Measurements from ENCODE around the gene NOL4L.
"Not testable (repeated sequence)": the region's sequence is repeated elsewhere in the genome, so short reads cannot be mapped to it uniquely, and the experiment has no call there.

NOL4L gene

GRCh38 chr20:32606107-32606506 is 21.0 kb upstream of the NOL4L start:
- Histone ChIP-seq H3K27ac (ENCODE audit: low read depth, low read length) (no peak overlapping the region), H3K9ac (ENCODE audit: low read depth, low read length) (no peak overlapping the region), H3K4me3 (ENCODE audit: low read depth, low read length) (no peak overlapping the region), H3K27me3 (ENCODE audit: control insufficient read depth, insufficient read depth, low read length) (peaks cover 13% of the 10 kb centered on the region), H3K36me3 (ENCODE audit: control insufficient read depth, insufficient read depth, low read length) (no peaks in the 10 kb centered on the region), H3K9me3 (ENCODE audit: control insufficient read depth, insufficient read depth, low read length) (no peaks in the 10 kb centered on the region), H3K4me1 (ENCODE audit: control insufficient read depth, insufficient read depth, low read length) (peaks cover 12% of the 10 kb centered on the region; the same call in 1 of the 2 replicates)

DNA sequence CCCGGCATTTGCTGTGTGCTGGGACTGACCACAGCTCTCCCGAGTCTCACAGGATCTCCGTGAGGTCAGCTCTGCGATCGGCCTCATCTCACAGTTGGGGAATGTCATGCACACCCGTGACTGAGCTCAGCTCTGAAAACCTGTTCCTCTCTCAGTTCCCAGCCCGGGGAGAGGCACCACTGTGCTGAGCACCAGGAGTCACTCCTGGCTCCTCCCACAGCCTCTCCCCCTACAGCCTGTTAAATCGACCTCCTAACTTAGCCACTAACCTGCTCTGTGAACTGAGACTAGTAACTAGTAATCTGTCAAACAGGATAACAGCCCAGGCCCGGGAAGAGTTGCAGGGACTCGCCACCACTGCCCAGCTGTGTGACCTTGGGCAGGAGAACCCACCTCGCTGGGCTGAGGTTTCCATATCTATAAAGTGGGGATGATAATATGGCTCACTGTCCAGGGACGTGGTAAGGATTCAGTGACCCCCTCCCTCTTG is 20.1 kb upstream of the NOL4L start:
- Histone ChIP-seq H3K4me1 (ENCODE audit: control insufficient read depth, insufficient read depth, low read length) (peaks cover 11% of the 10 kb centered on the region; the same call in 1 of the 2 replicates), H3K27me3 (ENCODE audit: control insufficient read depth, insufficient read depth, low read length) (peaks cover 13% of the 10 kb centered on the region), H3K36me3 (ENCODE audit: control insufficient read depth, insufficient read depth, low read length) (no peaks in the 10 kb centered on the region), H3K9me3 (ENCODE audit: control insufficient read depth, insufficient read depth, low read length) (no peaks in the 10 kb centered on the region), H3K4me3 (ENCODE audit: low read depth, low read length) (no peak overlapping the region), H3K27ac (ENCODE audit: low read depth, low read length) (no peak overlapping the region), H3K9ac (ENCODE audit: low read depth, low read length) (no peak overlapping the region)

DNA sequence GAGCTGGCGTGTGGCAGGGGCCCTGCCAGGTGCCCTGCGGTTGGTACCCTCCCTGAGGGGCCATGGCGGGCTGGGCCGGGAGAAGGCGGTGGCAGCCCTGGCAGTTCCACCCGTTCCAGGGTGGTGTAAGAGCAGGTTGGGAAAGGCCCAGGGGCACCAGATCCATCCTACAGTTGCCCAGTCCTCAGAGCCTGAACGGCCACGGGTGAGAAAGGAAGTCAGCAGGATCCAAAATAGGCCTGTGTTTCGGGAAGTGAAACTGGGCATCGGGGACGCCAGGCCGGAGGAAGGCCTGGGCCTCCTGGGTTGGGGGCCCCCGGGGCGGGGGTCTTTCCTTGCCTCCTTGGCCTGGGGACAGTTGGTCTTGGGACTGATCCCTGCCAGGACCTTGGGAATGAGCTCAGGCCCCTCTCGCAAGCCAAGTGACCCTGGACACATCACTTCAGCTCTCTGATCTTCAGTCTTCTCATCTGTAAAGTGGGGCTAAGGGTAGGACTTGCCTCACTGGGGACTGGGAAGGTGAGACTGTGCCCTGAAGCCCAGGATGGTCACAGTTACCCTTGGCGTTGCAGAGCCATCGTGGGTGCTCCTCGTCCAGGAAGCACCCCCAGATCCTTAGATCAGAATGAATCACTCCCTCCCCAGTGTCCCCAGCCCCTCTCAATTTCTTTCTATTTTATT is 18.1 kb upstream of the NOL4L start:
- H3K27me3 ChIP-seq (ENCODE audit: control insufficient read depth, insufficient read depth, low read length), result peaks cover 13% of the 10 kb centered on the region
- no peaks in the 10 kb centered on the region for H3K9me3 ChIP-seq (ENCODE audit: control insufficient read depth, insufficient read depth, low read length)
- H3K4me3 ChIP-seq (ENCODE audit: low read depth, low read length), result no peak overlapping the region
- H3K27ac ChIP-seq (ENCODE audit: low read depth, low read length), result no peak overlapping the region
- H3K9ac ChIP-seq (ENCODE audit: low read depth, low read length), result no peak overlapping the region
- peaks cover 11% of the 10 kb centered on the region; the same call in 1 of the 2 replicates for H3K4me1 ChIP-seq (ENCODE audit: control insufficient read depth, insufficient read depth, low read length)
- no peaks in the 10 kb centered on the region for H3K36me3 ChIP-seq (ENCODE audit: control insufficient read depth, insufficient read depth, low read length)

DNA sequence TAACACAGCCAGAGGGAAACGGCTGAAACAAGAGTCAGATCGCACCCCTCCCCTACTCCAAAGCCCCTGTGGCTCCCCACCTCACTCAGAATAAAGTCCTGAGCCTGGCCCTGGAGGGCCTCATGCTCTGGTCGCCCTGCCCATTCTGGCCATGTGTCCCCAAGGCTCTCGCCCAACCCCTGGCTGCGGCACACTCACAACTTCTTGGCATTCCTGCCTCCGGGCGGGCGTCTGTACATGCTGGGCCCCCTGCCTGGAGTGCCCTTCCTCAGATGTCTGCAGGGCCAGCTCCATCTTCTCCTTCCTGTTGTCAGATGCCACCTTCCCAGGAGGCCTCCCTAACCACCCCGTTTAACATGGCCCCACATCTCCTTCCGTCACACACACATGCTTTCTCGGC is 17.1 kb upstream of the NOL4L start:
- Histone ChIP-seq H3K27ac (ENCODE audit: low read depth, low read length) (no peak overlapping the region), H3K9ac (ENCODE audit: low read depth, low read length) (no peak overlapping the region), H3K36me3 (ENCODE audit: control insufficient read depth, insufficient read depth, low read length) (no peaks in the 10 kb centered on the region), H3K4me1 (ENCODE audit: control insufficient read depth, insufficient read depth, low read length) (peaks cover 11% of the 10 kb centered on the region; the same call in 1 of the 2 replicates), H3K9me3 (ENCODE audit: control insufficient read depth, insufficient read depth, low read length) (no peaks in the 10 kb centered on the region), H3K27me3 (ENCODE audit: control insufficient read depth, insufficient read depth, low read length) (peaks cover 13% of the 10 kb centered on the region), H3K4me3 (ENCODE audit: low read depth, low read length) (no peak overlapping the region)

- no peak overlapping the region for H3K27ac ChIP-seq (ENCODE audit: low read depth, low read length)
- no peaks in the 10 kb centered on the region for H3K9me3 ChIP-seq (ENCODE audit: control insufficient read depth, insufficient read depth, low read length)
- peaks cover under 1% of the 10 kb centered on the region for H3K27me3 ChIP-seq (ENCODE audit: control insufficient read depth, insufficient read depth, low read length)
- H3K9ac ChIP-seq (ENCODE audit: low read depth, low read length), result no peak overlapping the region
- H3K4me1 ChIP-seq (ENCODE audit: control insufficient read depth, insufficient read depth, low read length), result peaks cover 8% of the 10 kb centered on the region; the same call in 1 of the 2 replicates
- H3K4me3 ChIP-seq (ENCODE audit: low read depth, low read length), result no peak overlapping the region
- no peaks in the 10 kb centered on the region for H3K36me3 ChIP-seq (ENCODE audit: control insufficient read depth, insufficient read depth, low read length)
Measured at GRCh38 chr20:32600681-32601237, 15.6 kb upstream of the NOL4L start.

GRCh38 chr20:32599783-32600340 is 14.7 kb upstream of the NOL4L start:
- H3K9ac ChIP-seq (ENCODE audit: low read depth, low read length), result no peak overlapping the region
- H3K27ac ChIP-seq (ENCODE audit: low read depth, low read length), result no peak overlapping the region
- no peaks in the 10 kb centered on the region; the same call in 1 of the 2 replicates for H3K27me3 ChIP-seq (ENCODE audit: control insufficient read depth, insufficient read depth, low read length)
- H3K4me1 ChIP-seq (ENCODE audit: control insufficient read depth, insufficient read depth, low read length), result no peaks in the 10 kb centered on the region
- no peaks in the 10 kb centered on the region for H3K36me3 ChIP-seq (ENCODE audit: control insufficient read depth, insufficient read depth, low read length)
- no peaks in the 10 kb centered on the region for H3K9me3 ChIP-seq (ENCODE audit: control insufficient read depth, insufficient read depth, low read length)
- no peak overlapping the region for H3K4me3 ChIP-seq (ENCODE audit: low read depth, low read length)

DNA sequence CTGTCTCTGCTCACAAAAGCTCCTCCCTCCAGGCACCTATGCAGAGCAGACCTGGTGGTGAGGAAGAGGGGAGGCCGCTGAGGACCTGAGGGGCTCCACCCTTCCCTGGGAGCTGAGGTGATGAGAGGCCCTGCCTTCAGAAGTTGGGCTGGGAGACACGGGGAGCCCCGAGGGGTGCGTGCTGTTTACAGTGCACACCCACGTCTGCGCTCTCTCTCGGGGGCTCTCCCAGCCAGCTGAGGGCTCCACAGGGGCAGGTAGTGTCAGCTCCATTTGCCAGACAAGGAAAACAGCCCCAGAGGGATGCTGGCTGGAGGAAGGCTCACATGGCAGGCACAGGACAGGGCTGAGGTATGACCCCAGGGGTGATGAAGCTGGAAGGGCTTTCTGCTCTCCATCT is 13.5 kb upstream of the NOL4L start:
- Histone ChIP-seq H3K27ac (ENCODE audit: low read depth, low read length) (no peak overlapping the region), H3K9me3 (ENCODE audit: control insufficient read depth, insufficient read depth, low read length) (no peaks in the 10 kb centered on the region), H3K36me3 (ENCODE audit: control insufficient read depth, insufficient read depth, low read length) (no peaks in the 10 kb centered on the region), H3K4me3 (ENCODE audit: low read depth, low read length) (no peak overlapping the region), H3K9ac (ENCODE audit: low read depth, low read length) (no peak overlapping the region), H3K4me1 (ENCODE audit: control insufficient read depth, insufficient read depth, low read length) (no peaks in the 10 kb centered on the region), H3K27me3 (ENCODE audit: control insufficient read depth, insufficient read depth, low read length) (no peaks in the 10 kb centered on the region)

DNA sequence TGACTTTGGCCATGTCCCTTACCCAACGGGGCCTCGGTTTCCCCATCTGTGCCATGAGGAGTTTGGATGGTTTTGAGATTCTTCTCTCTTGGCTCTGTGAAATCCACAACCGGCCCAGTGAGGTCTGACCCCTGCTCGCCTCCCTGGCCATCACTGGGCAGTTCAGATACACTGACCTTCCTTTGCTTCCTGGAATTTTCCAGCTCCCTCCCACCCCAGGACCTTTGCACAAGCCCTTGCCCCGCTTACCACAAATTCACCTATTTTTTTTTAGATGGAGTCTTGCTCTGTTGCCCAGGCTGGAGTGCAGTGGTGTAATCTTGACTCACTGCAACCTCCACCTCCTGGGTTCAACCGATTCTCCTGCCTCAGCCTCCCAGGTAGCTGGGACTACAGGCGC is 12.6 kb upstream of the NOL4L start:
- H3K9me3 ChIP-seq (ENCODE audit: control insufficient read depth, insufficient read depth, low read length), result no peaks in the 10 kb centered on the region
- H3K27ac ChIP-seq (ENCODE audit: low read depth, low read length), result no peak overlapping the region
- H3K27me3 ChIP-seq (ENCODE audit: control insufficient read depth, insufficient read depth, low read length), result no peaks in the 10 kb centered on the region
- H3K4me3 ChIP-seq (ENCODE audit: low read depth, low read length), result no peak overlapping the region
- no peaks in the 10 kb centered on the region for H3K36me3 ChIP-seq (ENCODE audit: control insufficient read depth, insufficient read depth, low read length)
- no peak overlapping the region for H3K9ac ChIP-seq (ENCODE audit: low read depth, low read length)
- no peaks in the 10 kb centered on the region for H3K4me1 ChIP-seq (ENCODE audit: control insufficient read depth, insufficient read depth, low read length)

GRCh38 chr20:32596681-32597252 is 11.6 kb upstream of the NOL4L start:
- Histone ChIP-seq H3K4me1 (ENCODE audit: control insufficient read depth, insufficient read depth, low read length) (no peaks in the 10 kb centered on the region), H3K9ac (ENCODE audit: low read depth, low read length) (no peak overlapping the region), H3K27ac (ENCODE audit: low read depth, low read length) (no peak overlapping the region), H3K36me3 (ENCODE audit: control insufficient read depth, insufficient read depth, low read length) (no peaks in the 10 kb centered on the region), H3K27me3 (ENCODE audit: control insufficient read depth, insufficient read depth, low read length) (no peaks in the 10 kb centered on the region), H3K9me3 (ENCODE audit: control insufficient read depth, insufficient read depth, low read length) (no peaks in the 10 kb centered on the region), H3K4me3 (ENCODE audit: low read depth, low read length) (no peak overlapping the region)

- no peaks in the 10 kb centered on the region for H3K36me3 ChIP-seq (ENCODE audit: control insufficient read depth, insufficient read depth, low read length)
- H3K9me3 ChIP-seq (ENCODE audit: control insufficient read depth, insufficient read depth, low read length), result no peaks in the 10 kb centered on the region
- no peak overlapping the region for H3K9ac ChIP-seq (ENCODE audit: low read depth, low read length)
- H3K4me3 ChIP-seq (ENCODE audit: low read depth, low read length), result no peak overlapping the region
- H3K4me1 ChIP-seq (ENCODE audit: control insufficient read depth, insufficient read depth, low read length), result no peaks in the 10 kb centered on the region
- no peaks in the 10 kb centered on the region for H3K27me3 ChIP-seq (ENCODE audit: control insufficient read depth, insufficient read depth, low read length)
- H3K27ac ChIP-seq (ENCODE audit: low read depth, low read length), result no peak overlapping the region
Measured at GRCh38 chr20:32595143-32595542, 10.0 kb upstream of the NOL4L start.

GRCh38 chr20:32594669-32595068 is 9.5 kb upstream of the NOL4L start:
- H3K4me1 ChIP-seq (ENCODE audit: control insufficient read depth, insufficient read depth, low read length); H3K4me3 ChIP-seq (ENCODE audit: low read depth, low read length); H3K36me3 ChIP-seq (ENCODE audit: control insufficient read depth, insufficient read depth, low read length); H3K9ac ChIP-seq (ENCODE audit: low read depth, low read length); H3K27me3 ChIP-seq (ENCODE audit: control insufficient read depth, insufficient read depth, low read length); H3K9me3 ChIP-seq (ENCODE audit: control insufficient read depth, insufficient read depth, low read length); H3K27ac ChIP-seq (ENCODE audit: low read depth, low read length): not testable (repeated sequence)

Measured in HUES48 (cell line).